Lower lobe of right lung (tissue), 2 donors: ENCODE measurements around the gene MMP23B. TPM values are rescaled to one million over a fixed set of nuclear protein-coding genes. Genes with fewer than 3 reads are reported as not detected.
A peak's percentile ranks its signal among the peaks of the same experiment; 100 is the strongest.

Experiments used
- ATAC-seq, 2 donors: fragments of 200-7000 bp; cut with Tn5 transposase; one replicate each; pipeline ENCODE4 v1.9.1; 2020 to 2022; ENCODE audit warnings: mild to moderate bottlenecking in 2 of 2, moderate library complexity in 2 of 2
- DNase-seq: peaks from one replicate; pipeline ENCODE4 v3.0.0-alpha.2; 2020
- H3K27ac ChIP-seq: fragments of 200-600 bp; one replicate; pipeline ENCODE4 v1.8.0; 2022
- H3K27me3 ChIP-seq: fragments of 200-600 bp; one replicate; pipeline ENCODE4 v1.8.0; 2022; ENCODE audit warnings: low read depth
- H3K36me3 ChIP-seq: fragments of 200-600 bp; one replicate; pipeline ENCODE4 v1.8.0; 2022; ENCODE audit warnings: mild to moderate bottlenecking
- H3K4me1 ChIP-seq: fragments of 200-600 bp; one replicate; pipeline ENCODE4 v1.8.0; 2022
- H3K4me3 ChIP-seq: fragments of 200-600 bp; one replicate; pipeline ENCODE4 v1.8.0; 2022; ENCODE audit warnings: mild to moderate bottlenecking
- H3K9me3 ChIP-seq: fragments of 200-600 bp; one replicate; pipeline ENCODE4 v1.8.0; 2022
- intact Hi-C: fragments of 100-400 bp; cut with DNase I; formaldehyde crosslinking; loops from one replicate; pipeline ENCODE4 v1.11.0; 2022
- total RNA-seq: library from RNA; stranded (reverse); fragmentation: NEBNext Ultra II Directional; extraction: Animal tissue kit (Norgen Biotek cat#: 25700); gene quantifications from one replicate; pipeline ENCODE4 v1.2.1, GENCODE V29; 2021
- TF ChIP-seq, protein P1 (sequence below): fragments of 200-600 bp; IDR thresholded peaks from one replicate; pipeline ENCODE4 v1.8.0; 2022; ENCODE audit warnings: antibody characterized with exemption, mild to moderate bottlenecking
- donor health status: DM: no; HTN: yes; CAD: no; lungs with severe emphysema.

The MMP23B gene
- total RNA-seq, 1 donor from 2014 or later = 27.2 TPM

DNA sequence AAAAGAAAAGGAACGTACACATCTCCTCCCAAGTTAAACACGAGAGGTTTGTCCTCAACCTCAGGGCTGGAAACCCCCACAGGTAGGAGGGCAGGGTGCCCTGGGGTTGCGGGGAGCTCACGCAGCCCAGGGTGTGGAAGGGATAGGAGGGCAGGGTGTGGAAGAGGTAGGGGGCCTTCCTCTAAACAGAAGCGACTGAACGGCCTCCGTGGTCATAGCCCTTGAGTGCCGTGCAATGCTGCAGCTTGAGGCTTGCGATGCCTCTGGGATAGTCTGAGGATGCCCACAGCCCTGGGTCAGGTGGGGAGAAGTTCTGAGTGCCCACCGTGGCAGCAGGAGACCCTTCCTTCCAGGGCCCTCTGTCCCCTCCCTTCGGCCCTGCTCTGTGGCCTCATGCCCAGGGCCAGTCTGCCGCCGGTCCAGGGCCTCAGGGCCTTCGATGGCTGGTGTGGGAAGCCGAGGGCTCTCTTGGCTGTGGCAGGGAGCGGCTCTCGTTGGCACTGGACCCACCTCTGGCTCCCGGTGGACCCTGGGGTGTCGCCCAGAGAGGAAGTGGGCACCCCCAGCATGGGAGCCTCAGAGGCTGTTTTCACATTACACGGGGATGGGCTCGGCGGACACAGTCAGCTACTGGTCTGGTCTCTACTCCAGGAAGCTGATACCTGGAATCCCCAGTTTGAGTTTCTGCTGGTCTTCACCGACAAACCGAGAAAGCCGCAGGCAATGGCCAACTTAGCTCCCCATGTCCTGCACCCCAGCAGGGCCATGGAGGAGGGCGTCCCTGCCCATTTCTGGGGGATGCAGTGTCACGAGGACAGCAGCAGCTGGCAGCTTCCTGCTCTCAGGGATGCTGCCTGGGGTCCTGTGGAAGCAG lies 33.2 kb downstream of the MMP23B start:
- Histone ChIP-seq H3K9me3 (no peaks in the 10 kb centered on the region), H3K36me3 (peaks cover 50% of the 10 kb centered on the region), H3K27me3 (no peaks in the 10 kb centered on the region), H3K4me1 (peaks cover 3% of the 10 kb centered on the region), H3K27ac (no peak overlapping the region), H3K4me3 (no peak overlapping the region)
- intact Hi-C loops = no loop called here
- DNase-seq (peak; percentile 36), ATAC-seq (peak in 1 of 2 donors; percentile 3)
- TF ChIP-seq, protein P1, sequence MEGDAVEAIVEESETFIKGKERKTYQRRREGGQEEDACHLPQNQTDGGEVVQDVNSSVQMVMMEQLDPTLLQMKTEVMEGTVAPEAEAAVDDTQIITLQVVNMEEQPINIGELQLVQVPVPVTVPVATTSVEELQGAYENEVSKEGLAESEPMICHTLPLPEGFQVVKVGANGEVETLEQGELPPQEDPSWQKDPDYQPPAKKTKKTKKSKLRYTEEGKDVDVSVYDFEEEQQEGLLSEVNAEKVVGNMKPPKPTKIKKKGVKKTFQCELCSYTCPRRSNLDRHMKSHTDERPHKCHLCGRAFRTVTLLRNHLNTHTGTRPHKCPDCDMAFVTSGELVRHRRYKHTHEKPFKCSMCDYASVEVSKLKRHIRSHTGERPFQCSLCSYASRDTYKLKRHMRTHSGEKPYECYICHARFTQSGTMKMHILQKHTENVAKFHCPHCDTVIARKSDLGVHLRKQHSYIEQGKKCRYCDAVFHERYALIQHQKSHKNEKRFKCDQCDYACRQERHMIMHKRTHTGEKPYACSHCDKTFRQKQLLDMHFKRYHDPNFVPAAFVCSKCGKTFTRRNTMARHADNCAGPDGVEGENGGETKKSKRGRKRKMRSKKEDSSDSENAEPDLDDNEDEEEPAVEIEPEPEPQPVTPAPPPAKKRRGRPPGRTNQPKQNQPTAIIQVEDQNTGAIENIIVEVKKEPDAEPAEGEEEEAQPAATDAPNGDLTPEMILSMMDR = no peak

- TF ChIP-seq, protein P1 = peak; percentile 46
- Histone ChIP-seq H3K27ac (no peak overlapping the region), H3K4me1 (peaks cover 3% of the 10 kb centered on the region), H3K36me3 (peaks cover 54% of the 10 kb centered on the region), H3K27me3 (no peaks in the 10 kb centered on the region), H3K9me3 (no peaks in the 10 kb centered on the region), H3K4me3 (no peak overlapping the region)
- ATAC-seq = peak in 1 of 2 donors; percentile 20
- intact Hi-C loops = no loop called here
- peak; percentile 55 for DNase-seq
These were observed 33.9 kb downstream of the MMP23B start for GRCh38 chr1:1665815-1666251.

DNA sequence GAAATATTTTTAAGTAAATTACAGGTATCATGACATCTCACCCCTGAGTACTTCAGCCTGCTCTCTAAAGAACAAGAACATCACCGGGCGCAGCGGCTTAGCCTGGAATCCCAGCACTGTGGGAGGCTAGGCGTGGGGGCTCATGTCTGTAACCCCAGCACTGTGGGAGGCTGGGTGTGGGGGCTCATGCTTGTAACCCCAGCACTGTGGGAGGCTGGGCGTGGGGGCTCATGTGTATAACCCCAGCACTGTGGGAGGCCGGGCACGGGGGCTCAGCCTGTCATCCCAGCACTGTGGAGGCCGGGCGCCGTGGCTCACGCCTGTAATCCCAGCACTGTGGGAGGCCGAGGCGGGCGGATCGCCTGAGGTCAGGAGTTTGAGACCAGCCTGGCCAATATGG lies 34.6 kb downstream of the MMP23B start:
- TF ChIP-seq, protein P1 = no peak
- intact Hi-C loops = no loop called here
- H3K4me3 ChIP-seq = no peak overlapping the region
- H3K27ac ChIP-seq = no peak overlapping the region
- ATAC-seq = no peak
- H3K4me1 ChIP-seq = peaks cover 3% of the 10 kb centered on the region
- H3K27me3 ChIP-seq = no peaks in the 10 kb centered on the region
- no peaks in the 10 kb centered on the region for H3K9me3 ChIP-seq
- peaks cover 61% of the 10 kb centered on the region for H3K36me3 ChIP-seq
- peak; percentile 45 for DNase-seq

GRCh38 chr1:1669468-1670440 lies 37.8 kb downstream of the MMP23B start:
- ATAC-seq = no peak
- peak; percentile 35 for DNase-seq
- intact Hi-C loops = no loop called here
- Histone ChIP-seq H3K9me3 (no peaks in the 10 kb centered on the region), H3K27me3 (no peaks in the 10 kb centered on the region), H3K36me3 (peaks cover 69% of the 10 kb centered on the region), H3K4me1 (no peaks in the 10 kb centered on the region), H3K27ac (no peak overlapping the region), H3K4me3 (no peak overlapping the region)
- TF ChIP-seq, protein P1 = no peak

GRCh38 chr1:1670866-1671265 lies 38.9 kb downstream of the MMP23B start:
- Histone ChIP-seq H3K9me3 (no peaks in the 10 kb centered on the region), H3K4me3 (no peak overlapping the region), H3K27ac (no peak overlapping the region), H3K36me3 (peaks cover 58% of the 10 kb centered on the region), H3K27me3 (no peaks in the 10 kb centered on the region), H3K4me1 (no peaks in the 10 kb centered on the region)
- ATAC-seq = no peak
- TF ChIP-seq, protein P1 = no peak
- peak; percentile 29 for DNase-seq
- intact Hi-C loops = no loop called here
